Endothelial cell (in vitro differentiated cells): ENCODE data around the gene TNK2. TPM values are rescaled to one million over a fixed set of nuclear protein-coding genes. Genes with fewer than 3 reads are reported as not detected.
A peak's percentile ranks its signal among the peaks of the same experiment; 100 is the strongest.
"Not testable (repeated sequence)": the region's sequence is repeated elsewhere in the genome, so short reads cannot be mapped to it uniquely, and the experiment has no call there.

Experiments
- DNase-seq: peaks from one replicate; pipeline ENCODE4 v3.0.0; 2021; ENCODE audit warnings: low spot score
- H3K27ac Mint-ChIP-seq: one replicate; pipeline ENCODE4 v1.8.0; 2021; ENCODE audit warnings: mixed read lengths, inconsistent platforms; ENCODE audit not compliant: unreplicated experiment
- H3K27me3 Mint-ChIP-seq: one replicate; pipeline ENCODE4 v1.8.0; 2021; ENCODE audit warnings: mild to moderate bottlenecking, moderate library complexity, mixed read lengths, inconsistent platforms; ENCODE audit not compliant: unreplicated experiment
- H3K36me3 Mint-ChIP-seq: one replicate; pipeline ENCODE4 v1.8.0; 2021; ENCODE audit warnings: mild to moderate bottlenecking, low read depth, mixed read lengths, inconsistent platforms; ENCODE audit not compliant: unreplicated experiment
- H3K4me1 Mint-ChIP-seq: one replicate; pipeline ENCODE4 v1.8.0; 2021; ENCODE audit warnings: mild to moderate bottlenecking, mixed read lengths, inconsistent platforms; ENCODE audit not compliant: unreplicated experiment
- H3K4me3 Mint-ChIP-seq: one replicate; pipeline ENCODE4 v1.8.0; 2021; ENCODE audit warnings: mild to moderate bottlenecking, mixed read lengths, inconsistent platforms; ENCODE audit not compliant: unreplicated experiment
- H3K9me3 Mint-ChIP-seq: one replicate; pipeline ENCODE4 v1.8.0; 2021; ENCODE audit warnings: mixed read lengths, inconsistent platforms; ENCODE audit not compliant: unreplicated experiment
- total RNA-seq: library from RNA; stranded (reverse); fragmentation: NEBNext Ultra II Directional; extraction: Animal tissue kit (Norgen Biotek cat#: 25700); gene quantifications from one replicate; pipeline ENCODE4 v1.2.1, GENCODE V29; 2021; ENCODE audit not compliant: unreplicated experiment
- TF ChIP-seq, protein P1 (sequence below): fragments of 200-600 bp; sonication (generic); IDR thresholded peaks from one replicate; pipeline ENCODE4 v1.5.0; 2021; ENCODE audit warnings: antibody characterized with exemption; ENCODE audit not compliant: unreplicated experiment

Gene TNK2
- total RNA-seq, 1 donor from 2014 or later = 135 TPM

DNA sequence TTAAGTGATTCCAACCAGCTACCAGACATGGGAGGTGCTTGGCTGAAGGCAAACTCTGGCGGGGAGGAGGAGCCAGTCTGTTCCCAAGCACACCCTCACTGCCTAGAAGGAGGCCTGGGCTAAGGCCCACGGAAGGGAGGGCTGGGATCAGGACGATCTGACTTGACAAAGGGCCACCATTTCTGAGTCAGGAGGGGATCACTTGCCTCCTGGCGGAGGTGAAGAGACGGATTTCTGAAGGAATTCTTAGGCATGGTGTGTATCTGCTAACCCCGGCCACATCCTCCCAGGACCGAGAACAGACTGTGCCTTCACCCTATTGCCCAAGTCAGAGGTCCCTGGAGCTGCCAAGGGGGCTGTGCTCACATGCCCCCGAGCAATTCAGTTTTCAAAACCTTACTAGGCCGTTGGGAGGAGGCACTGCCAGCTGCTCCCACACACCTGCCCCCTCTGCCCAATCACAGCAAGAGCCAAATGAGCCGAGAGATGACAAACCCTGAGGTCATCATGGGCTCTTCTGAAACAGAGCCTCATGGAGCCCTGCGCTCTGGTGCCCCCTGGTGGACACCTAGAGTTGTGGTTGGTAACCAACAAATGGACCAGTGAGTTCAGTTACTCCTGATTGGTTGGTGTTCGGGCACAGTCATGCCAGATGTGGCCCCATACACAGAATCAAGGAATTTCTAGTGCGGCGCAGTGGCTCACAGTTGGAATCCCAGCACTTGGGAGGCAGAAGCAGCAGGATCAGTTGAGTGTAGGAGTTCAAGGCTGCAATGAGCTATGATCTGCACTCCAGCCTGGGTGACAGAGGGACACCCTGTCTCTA is 6.5 kb upstream of the TNK2 start:
- peak overlapping the region; percentile 47 for H3K4me3 Mint-ChIP-seq
- peak; percentile 95 for DNase-seq
- no peaks in the 10 kb centered on the region for H3K4me1 Mint-ChIP-seq
- peaks cover 10% of the 10 kb centered on the region for H3K27me3 Mint-ChIP-seq
- H3K36me3 Mint-ChIP-seq = no peaks in the 10 kb centered on the region
- peak overlapping the region; percentile 57 for H3K27ac Mint-ChIP-seq
- no peaks in the 10 kb centered on the region for H3K9me3 Mint-ChIP-seq
- TF ChIP-seq, protein P1, sequence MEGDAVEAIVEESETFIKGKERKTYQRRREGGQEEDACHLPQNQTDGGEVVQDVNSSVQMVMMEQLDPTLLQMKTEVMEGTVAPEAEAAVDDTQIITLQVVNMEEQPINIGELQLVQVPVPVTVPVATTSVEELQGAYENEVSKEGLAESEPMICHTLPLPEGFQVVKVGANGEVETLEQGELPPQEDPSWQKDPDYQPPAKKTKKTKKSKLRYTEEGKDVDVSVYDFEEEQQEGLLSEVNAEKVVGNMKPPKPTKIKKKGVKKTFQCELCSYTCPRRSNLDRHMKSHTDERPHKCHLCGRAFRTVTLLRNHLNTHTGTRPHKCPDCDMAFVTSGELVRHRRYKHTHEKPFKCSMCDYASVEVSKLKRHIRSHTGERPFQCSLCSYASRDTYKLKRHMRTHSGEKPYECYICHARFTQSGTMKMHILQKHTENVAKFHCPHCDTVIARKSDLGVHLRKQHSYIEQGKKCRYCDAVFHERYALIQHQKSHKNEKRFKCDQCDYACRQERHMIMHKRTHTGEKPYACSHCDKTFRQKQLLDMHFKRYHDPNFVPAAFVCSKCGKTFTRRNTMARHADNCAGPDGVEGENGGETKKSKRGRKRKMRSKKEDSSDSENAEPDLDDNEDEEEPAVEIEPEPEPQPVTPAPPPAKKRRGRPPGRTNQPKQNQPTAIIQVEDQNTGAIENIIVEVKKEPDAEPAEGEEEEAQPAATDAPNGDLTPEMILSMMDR = peak; percentile 96

DNA sequence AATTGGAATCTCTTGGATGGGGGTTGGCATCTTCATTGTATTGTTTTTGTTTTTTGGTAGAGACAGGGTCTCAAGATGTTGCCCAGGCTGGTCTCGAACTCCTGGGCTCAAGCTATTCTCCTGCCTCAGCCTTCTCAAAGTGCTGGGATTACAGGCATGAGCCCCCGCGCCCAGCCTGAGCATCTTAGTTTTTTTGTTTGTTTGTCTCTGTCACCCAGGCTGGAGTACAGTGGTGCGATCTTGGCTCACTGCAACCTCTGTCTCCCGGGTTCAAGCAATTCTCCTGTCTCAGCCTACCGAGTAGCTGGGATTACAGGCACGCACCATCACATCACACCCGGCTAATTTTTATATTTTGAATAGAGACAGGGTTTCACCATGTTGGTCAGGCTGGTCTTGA is 5.8 kb upstream of the TNK2 start:
- H3K27me3 Mint-ChIP-seq = peaks cover 10% of the 10 kb centered on the region
- H3K4me3 Mint-ChIP-seq = not testable (repeated sequence)

DNA sequence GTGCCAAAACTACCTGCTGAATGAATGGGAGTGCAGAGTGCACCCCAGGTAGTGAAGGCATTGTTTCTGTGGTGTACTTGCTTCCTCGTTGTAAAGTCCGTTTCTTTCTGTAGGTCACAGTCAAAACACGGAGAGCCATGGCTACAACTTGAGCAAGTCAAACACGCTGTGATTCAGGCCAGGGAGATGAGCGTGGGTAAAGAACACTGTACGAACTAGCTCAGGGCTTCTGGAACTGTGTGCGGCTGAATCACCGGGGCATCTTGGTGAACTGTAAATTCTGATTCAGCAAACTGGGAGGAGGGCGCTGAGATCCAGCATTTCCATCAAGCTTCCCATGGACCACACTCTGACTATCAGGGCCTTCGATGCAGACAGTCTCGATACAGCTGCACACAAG is 5.0 kb upstream of the TNK2 start:
- Mint-ChIP-seq H3K27me3 (peaks cover 10% of the 10 kb centered on the region), H3K27ac (no peak overlapping the region), H3K36me3 (no peaks in the 10 kb centered on the region), H3K4me3 (no peak overlapping the region), H3K4me1 (peaks cover under 1% of the 10 kb centered on the region), H3K9me3 (no peaks in the 10 kb centered on the region)
- TF ChIP-seq, protein P1 = no peak
- DNase-seq = no peak

More for the DNA sequence above, 5.8 kb upstream of the TNK2 start:
- not testable (repeated sequence) for H3K9me3 Mint-ChIP-seq, H3K36me3 Mint-ChIP-seq, H3K4me1 Mint-ChIP-seq, DNase-seq
- H3K27ac Mint-ChIP-seq = peak overlapping the region; percentile 57

DNA sequence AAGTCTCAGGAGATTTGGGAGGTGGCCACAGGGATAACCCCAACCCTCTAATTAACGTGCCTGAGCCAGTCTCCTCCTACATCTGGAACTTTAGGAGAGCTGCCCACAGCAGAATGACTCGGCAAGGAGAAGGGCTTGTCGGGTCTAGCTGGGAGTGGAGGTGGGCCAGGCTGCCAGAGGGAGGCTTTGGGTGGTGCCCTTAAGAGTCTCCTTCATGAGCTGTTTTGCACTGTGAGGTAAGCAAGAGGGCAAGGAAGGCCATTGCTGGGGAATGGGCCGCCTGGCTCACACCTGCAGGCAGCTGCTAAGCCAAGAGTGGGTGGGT is 3.6 kb upstream of the TNK2 start:
- H3K36me3 Mint-ChIP-seq = peaks cover 3% of the 10 kb centered on the region

DNA sequence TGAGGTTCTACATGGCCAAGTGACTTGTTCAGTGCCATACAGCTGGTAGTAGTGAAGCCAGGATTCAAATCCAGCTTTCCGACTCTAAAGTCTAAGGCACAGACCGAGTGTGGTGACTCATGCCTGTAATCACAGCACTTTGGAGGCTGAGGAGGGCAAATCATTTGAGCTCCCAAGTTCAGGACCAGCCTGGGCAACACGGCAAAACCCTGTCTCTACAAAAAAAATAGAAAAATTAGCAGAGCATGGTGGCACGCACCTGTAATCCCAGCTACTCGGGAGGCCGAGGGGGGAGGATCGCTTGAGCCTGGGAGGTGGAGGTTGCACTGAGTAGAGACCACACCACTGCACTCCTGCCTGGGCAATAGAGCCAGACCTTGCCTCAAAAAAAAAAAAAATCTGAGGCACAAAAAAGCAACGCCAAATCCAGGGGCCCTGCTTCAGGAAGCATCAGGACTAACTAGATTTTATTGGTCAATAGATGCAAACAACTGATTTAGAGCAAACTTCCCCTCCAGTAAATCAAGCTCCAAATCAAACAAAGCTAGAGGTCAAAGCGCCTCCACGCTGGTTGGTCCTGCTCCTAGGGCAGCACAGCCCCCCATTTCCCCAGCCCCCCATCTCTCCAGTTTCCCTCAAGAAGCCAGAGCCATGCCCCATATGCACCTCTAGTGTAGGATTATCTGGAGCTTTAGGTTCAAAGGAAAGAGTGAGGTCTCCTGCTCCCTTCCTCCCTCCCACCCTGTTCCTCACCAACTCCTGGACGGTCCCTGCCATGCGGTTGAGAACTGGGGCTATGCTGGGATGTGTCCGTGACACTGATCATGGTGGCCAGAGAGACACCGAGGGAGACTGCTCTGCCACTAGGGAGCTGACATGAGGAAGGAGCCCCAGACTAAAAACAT is 2.9 kb upstream of the TNK2 start:
- peaks cover 16% of the 10 kb centered on the region for H3K27me3 Mint-ChIP-seq
- TF ChIP-seq, protein P1 = no peak
- no peak overlapping the region for H3K27ac Mint-ChIP-seq
- H3K36me3 Mint-ChIP-seq = peaks cover 3% of the 10 kb centered on the region
- peak overlapping the region; percentile 51 for H3K4me3 Mint-ChIP-seq
- no peak for DNase-seq
- H3K9me3 Mint-ChIP-seq = no peaks in the 10 kb centered on the region
- H3K4me1 Mint-ChIP-seq = peaks cover 19% of the 10 kb centered on the region

More for the DNA sequence above, 3.6 kb upstream of the TNK2 start:
- no peaks in the 10 kb centered on the region for H3K9me3 Mint-ChIP-seq
- H3K27me3 Mint-ChIP-seq = peaks cover 14% of the 10 kb centered on the region
- peaks cover 14% of the 10 kb centered on the region for H3K4me1 Mint-ChIP-seq
- H3K4me3 Mint-ChIP-seq = no peak overlapping the region
- DNase-seq = no peak
- no peak overlapping the region for H3K27ac Mint-ChIP-seq
- TF ChIP-seq, protein P1 = no peak
